ENCODE results near the gene HSPA1B.
"Not testable (repeated sequence)": the region's sequence is repeated elsewhere in the genome, so short reads cannot be mapped to it uniquely, and the experiment has no call there.

Gene HSPA1B

GRCh38 chr6:31829633-31830283 is 2.2 kb downstream of the HSPA1B start:
- peak; percentile 66 to 72 for DNase-seq

GRCh38 chr6:31830886-31831335 is 3.4 kb downstream of the HSPA1B start:
- no peak for DNase-seq

- DNase-seq: no peak
These were observed 4.0 kb downstream of the HSPA1B start for GRCh38 chr6:31831350-31832215.

GRCh38 chr6:31834367-31835250 is 7.1 kb downstream of the HSPA1B start:
- peak; percentile 92 to 93 for DNase-seq

- DNase-seq: no peak
These were observed 8.5 kb downstream of the HSPA1B start for GRCh38 chr6:31836047-31836473.

GRCh38 chr6:31836474-31837368 is 9.2 kb downstream of the HSPA1B start:
- peak in 1 of 2 experiments; percentile 29 for DNase-seq

GRCh38 chr6:31837369-31838113 is 10.0 kb downstream of the HSPA1B start:
- peak; percentile 48 for DNase-seq

- not testable (repeated sequence) for DNase-seq
These were observed 10.6 kb downstream of the HSPA1B start for GRCh38 chr6:31838114-31838553.

GRCh38 chr6:31838968-31839367 is 11.4 kb downstream of the HSPA1B start:
- no peak for DNase-seq

GRCh38 chr6:31839779-31840126 is 12.2 kb downstream of the HSPA1B start:
- DNase-seq: not testable (repeated sequence)

GRCh38 chr6:31842053-31842452 is 14.5 kb downstream of the HSPA1B start:
- no peak for DNase-seq

GRCh38 chr6:31844507-31844906 is 17.0 kb downstream of the HSPA1B start:
- no peak for DNase-seq

GRCh38 chr6:31847276-31847978 is 19.9 kb downstream of the HSPA1B start:
- no peak for DNase-seq

GRCh38 chr6:31850765-31851484 is 23.4 kb downstream of the HSPA1B start:
- no peak for DNase-seq

GRCh38 chr6:31851485-31851832 is 23.9 kb downstream of the HSPA1B start:
- no peak for DNase-seq

- DNase-seq: not testable (repeated sequence)
These were observed 24.6 kb downstream of the HSPA1B start for GRCh38 chr6:31851980-31852718.

GRCh38 chr6:31857774-31858173 is 30.2 kb downstream of the HSPA1B start:
- DNase-seq: not testable (repeated sequence)

- no peak for DNase-seq
These were observed 31.2 kb downstream of the HSPA1B start for GRCh38 chr6:31858707-31859106.

GRCh38 chr6:31859923-31860322 is 32.4 kb downstream of the HSPA1B start:
- DNase-seq: no peak

All from AML-193 (cell line).